Liver (tissue), 2 donors: Measurements from ENCODE around the gene EFHD2.

Experiments
- CTCF ChIP-seq: fragments of 150-350 bp; IDR thresholded peaks from 2 replicates; pipeline ENCODE4 v1.5.1; 2017; ENCODE audit warnings: improper control_type of control experiment, low read depth, low read length; ENCODE audit not compliant: missing input control
- TF ChIP-seq, protein P1 (sequence below): IDR thresholded peaks from 2 replicates; pipeline ENCODE4 v1.6.1; 2016; ENCODE audit warnings: antibody characterized with exemption
- donor health status: healthy.

DNA sequence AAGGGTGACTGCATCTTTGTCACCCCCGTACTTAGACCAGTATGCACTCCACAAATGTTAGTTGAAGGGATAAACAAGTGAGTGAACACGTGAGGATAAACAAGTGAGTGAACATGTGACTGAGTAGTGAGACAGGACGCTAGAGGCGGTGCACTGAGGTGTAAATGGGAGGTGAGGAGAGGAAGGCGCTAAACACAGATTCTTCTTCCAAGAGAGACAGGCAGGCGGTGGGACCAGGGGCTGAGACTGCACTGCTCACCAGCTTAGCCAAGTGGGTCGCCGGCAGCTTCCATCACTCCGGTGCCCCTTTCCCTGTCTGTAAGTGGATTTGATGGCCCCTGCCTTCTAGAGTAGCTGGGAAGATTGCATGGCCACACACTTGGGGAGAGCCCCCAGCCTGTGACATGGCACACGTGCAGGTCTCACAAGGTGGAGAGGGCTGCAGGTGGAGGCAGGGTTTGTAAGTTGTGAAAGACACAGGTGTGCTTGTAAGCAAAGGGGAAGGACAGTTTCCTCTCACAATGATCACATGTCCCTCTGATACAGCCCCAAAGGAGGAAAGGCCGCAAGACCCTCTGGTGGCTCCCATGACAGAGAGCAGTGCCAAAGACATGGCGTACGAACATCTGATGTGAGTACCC lies 47.5 kb upstream of the EFHD2 start:
- TF ChIP-seq CTCF, result no peak
- TF ChIP-seq, protein P1, sequence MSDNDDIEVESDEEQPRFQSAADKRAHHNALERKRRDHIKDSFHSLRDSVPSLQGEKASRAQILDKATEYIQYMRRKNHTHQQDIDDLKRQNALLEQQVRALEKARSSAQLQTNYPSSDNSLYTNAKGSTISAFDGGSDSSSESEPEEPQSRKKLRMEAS, result no peak
